GM23248 (cell line): Measurements from ENCODE around the gene RHOBTB1. TPM values are rescaled to one million over a fixed set of nuclear protein-coding genes. Genes with fewer than 3 reads are reported as not detected.

ENCODE experiments used
- DNase-seq: peaks from one replicate; pipeline ENCODE4 v3.0.0-alpha.2; 2015
- H2AFZ ChIP-seq: fragments of 200-600 bp; sonication (generic); 2 replicates; pipeline ENCODE4 v1.6.1; 2016; ENCODE audit warnings: antibody characterized with exemption
- H3F3A ChIP-seq: fragments of 200-600 bp; sonication (generic); 2 replicates; pipeline ENCODE4 v1.6.1; 2016; ENCODE audit warnings: mild to moderate bottlenecking, antibody characterized with exemption, mixed run types; ENCODE audit not compliant: insufficient read depth
- H3K27ac ChIP-seq: fragments of 200-600 bp; sonication (generic); 2 replicates; pipeline ENCODE4 v1.5.1; 2016; ENCODE audit warnings: mild to moderate bottlenecking
- H3K27me3 ChIP-seq: fragments of 200-600 bp; sonication (generic); replicated peaks from 2 replicates; pipeline ENCODE4 v1.6.1; 2016; ENCODE audit warnings: mild to moderate bottlenecking; ENCODE audit not compliant: insufficient read depth
- H3K36me3 ChIP-seq: fragments of 200-600 bp; sonication (generic); 2 replicates; pipeline ENCODE4 v1.6.1; 2016; ENCODE audit warnings: low read depth, mild to moderate bottlenecking
- H3K4me1 ChIP-seq: fragments of 200-600 bp; sonication (generic); 2 replicates; pipeline ENCODE4 v1.6.1; 2016; ENCODE audit warnings: mild to moderate bottlenecking; ENCODE audit not compliant: insufficient read depth
- H3K4me2 ChIP-seq: fragments of 200-600 bp; sonication (generic); one replicate; pipeline ENCODE4 v1.6.1; 2016; ENCODE audit warnings: mild to moderate bottlenecking; ENCODE audit not compliant: unreplicated experiment
- H3K4me3 ChIP-seq: fragments of 200-600 bp; sonication (generic); 2 replicates; pipeline ENCODE4 v1.5.1; 2016; ENCODE audit warnings: mild to moderate bottlenecking
- H3K79me2 ChIP-seq: fragments of 200-600 bp; sonication (generic); 2 replicates; pipeline ENCODE4 v1.6.1; 2016; ENCODE audit warnings: mild to moderate bottlenecking; ENCODE audit not compliant: insufficient read depth
- H3K9ac ChIP-seq: fragments of 200-600 bp; sonication (generic); 2 replicates; pipeline ENCODE4 v1.6.1; 2016; ENCODE audit warnings: mild to moderate bottlenecking
- H3K9me2 ChIP-seq: fragments of 200-600 bp; sonication (generic); 2 replicates; pipeline ENCODE4 v1.6.1; 2016; ENCODE audit warnings: mixed run types, mild to moderate bottlenecking, moderate library complexity; ENCODE audit not compliant: insufficient read depth
- H3K9me3 ChIP-seq: fragments of 200-600 bp; sonication (generic); one replicate; pipeline ENCODE4 v1.6.1; 2017; ENCODE audit warnings: low read depth
- H4K20me1 ChIP-seq: fragments of 200-600 bp; sonication (generic); 2 replicates; pipeline ENCODE4 v1.6.0; 2016; ENCODE audit not compliant: insufficient read depth
- EZH2 ChIP-seq: fragments of 200-600 bp; sonication (generic); IDR thresholded peaks from 2 replicates; pipeline ENCODE4 v1.6.1; 2018; ENCODE audit warnings: antibody characterized with exemption, mild to moderate bottlenecking; ENCODE audit not compliant: insufficient read depth, poor library complexity, severe bottlenecking
- EZH2phosphoT487 ChIP-seq: fragments of 200-600 bp; sonication (generic); IDR thresholded peaks from 2 replicates; pipeline ENCODE4 v1.6.1; 2018; ENCODE audit warnings: antibody characterized with exemption, moderate library complexity, mild to moderate bottlenecking, low read depth; ENCODE audit not compliant: insufficient read depth
- WGBS, 2 experiments: methylation state at CpG; one replicate each; pipeline ENCODE4 v1.1.6; 2015 to 2017; ENCODE audit warnings: low lambda C conversion rate in 2 of 2, low coverage in 1 of 2; ENCODE audit errors: missing lambda C conversion rate in 2 of 2; 5-methylcytosine and 5-hydroxymethylcytosine counted together
- in situ Hi-C: fragments of 300-500 bp; cut with MboI; formaldehyde crosslinking; loops from 2 replicates; pipeline ENCODE4 v1.15.0; 2020
- polyA plus RNA-seq: library from polyadenylated mRNA; unstranded; fragments of >200 nt; fragmentation: Nextera tagmentation; extraction: Ambion mirVana; gene quantifications from 2 replicates; pipeline ENCODE4 v1.2.1, GENCODE V29; 2016
- total RNA-seq: library from RNA; depleted of rRNA; stranded (reverse); fragments of >200 nt; shearing (Covaris generic); gene quantifications from 2 replicates; pipeline ENCODE4 v1.2.3, GENCODE V29; 2014

Gene RHOBTB1
- total and polyA plus RNA-seq, 2 experiments from 2014 or later = 11.1 to 14.6 TPM

DNA sequence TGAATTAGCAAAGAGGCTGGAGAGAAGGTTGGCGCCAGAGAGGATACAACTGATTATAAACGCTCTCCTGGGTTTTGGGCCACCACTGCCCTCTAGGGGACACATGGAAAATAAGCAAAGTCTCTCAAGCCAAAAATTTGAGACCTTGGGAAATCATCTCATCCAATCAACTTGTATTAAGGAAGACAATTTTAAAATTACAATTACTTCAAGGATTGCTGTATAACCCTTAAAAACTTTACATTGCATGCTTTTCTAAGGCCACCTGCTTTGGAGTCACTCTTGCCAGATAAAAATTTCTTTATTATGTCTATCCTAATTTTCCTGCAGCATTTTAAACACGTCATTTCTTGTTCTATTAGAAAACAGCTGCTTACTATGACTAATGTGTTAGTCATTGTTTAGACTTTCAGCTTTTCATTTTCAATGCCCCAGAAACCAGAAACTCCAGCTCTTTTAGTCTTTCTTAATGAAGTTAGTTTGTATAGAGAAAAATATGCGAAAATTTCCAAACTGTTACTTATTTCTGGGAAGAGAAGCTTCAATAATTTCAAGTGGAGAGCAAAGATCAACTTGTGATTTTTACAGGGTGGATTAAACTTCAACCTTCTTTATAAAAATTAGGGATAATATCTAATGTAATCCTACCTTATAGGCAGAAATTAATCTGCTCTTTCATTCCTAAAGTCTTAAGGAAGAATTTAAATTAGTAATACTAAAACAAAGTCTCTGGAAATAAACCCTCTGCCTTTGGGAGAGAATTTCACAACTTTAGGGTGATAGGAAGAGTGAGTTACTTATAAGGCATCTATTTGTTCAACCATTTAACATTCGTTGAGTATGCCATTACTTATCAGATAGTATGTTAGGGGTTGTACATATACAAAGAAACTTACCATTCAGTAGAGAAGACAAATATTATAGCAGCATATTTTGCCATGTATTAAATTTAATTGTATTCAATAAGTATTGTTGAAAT is 20.6 kb upstream of the RHOBTB1 start:
- H3K27me3 ChIP-seq = no peaks in the 10 kb centered on the region
- peak; percentile 90 for DNase-seq
- H3K4me3 ChIP-seq = peak overlapping the region; percentile 44
- peak overlapping the region; percentile 58 for H3K9ac ChIP-seq
- H3K9me3 ChIP-seq = no peaks in the 10 kb centered on the region
- no peaks in the 10 kb centered on the region for H3K9me2 ChIP-seq
- H3K27ac ChIP-seq = peak overlapping the region; percentile 85
- in situ Hi-C loops = loop anchor here (10.0 kb wide), 1 partner anchor 150 kb away; no protein-coding TSS in a partner anchor
- H3K4me2 ChIP-seq = peak overlapping the region; percentile 66
- no peaks in the 10 kb centered on the region for H4K20me1 ChIP-seq
- no peaks in the 10 kb centered on the region for H3K79me2 ChIP-seq
- WGBS, 2 experiments = 1% methylated on average over 5 of the region's 5 CpGs
- H3F3A ChIP-seq = peaks cover 39% of the 10 kb centered on the region
- H3K36me3 ChIP-seq = no peaks in the 10 kb centered on the region
- H2AFZ ChIP-seq = peak overlapping the region; percentile 2; the same call in 1 of the 2 replicates
- TF ChIP-seq EZH2 = no peak
- no peak for TF ChIP-seq EZH2phosphoT487
- H3K4me1 ChIP-seq = peaks cover 29% of the 10 kb centered on the region

GRCh38 chr10:60963441-60964256 is 19.7 kb upstream of the RHOBTB1 start:
- no peaks in the 10 kb centered on the region for H3K9me2 ChIP-seq
- H3K27ac ChIP-seq = peak overlapping the region; percentile 85
- no peak overlapping the region for H3K9ac ChIP-seq
- H2AFZ ChIP-seq = no peak overlapping the region
- H3K4me2 ChIP-seq = peak overlapping the region; percentile 66
- H3K4me1 ChIP-seq = peaks cover 36% of the 10 kb centered on the region
- H3K27me3 ChIP-seq = no peaks in the 10 kb centered on the region
- in situ Hi-C loops = loop anchor here (10.0 kb wide), 1 partner anchor 149 kb away; no protein-coding TSS in a partner anchor
- WGBS, 2 experiments = 3 to 4% methylated on average over 4 of the region's 4 CpGs
- DNase-seq = peak; percentile 73
- peaks cover 41% of the 10 kb centered on the region for H3F3A ChIP-seq
- H3K4me3 ChIP-seq = peak overlapping the region; percentile 10; the same call in 1 of the 2 replicates
- H4K20me1 ChIP-seq = no peaks in the 10 kb centered on the region
- H3K9me3 ChIP-seq = no peaks in the 10 kb centered on the region
- TF ChIP-seq EZH2 = no peak
- no peak for TF ChIP-seq EZH2phosphoT487
- no peaks in the 10 kb centered on the region for H3K79me2 ChIP-seq
- H3K36me3 ChIP-seq = no peaks in the 10 kb centered on the region

- Histone ChIP-seq H3K27me3 (no peaks in the 10 kb centered on the region), H3K4me1 (peaks cover 36% of the 10 kb centered on the region), H4K20me1 (no peaks in the 10 kb centered on the region), H3K27ac (no peak overlapping the region; the same call in 1 of the 2 replicates), H3K4me2 (peak overlapping the region; percentile 66), H3K9me3 (no peaks in the 10 kb centered on the region), H3K9me2 (no peaks in the 10 kb centered on the region), H3K9ac (no peak overlapping the region), H3K79me2 (no peaks in the 10 kb centered on the region), H2AFZ (no peak overlapping the region), H3K4me3 (no peak overlapping the region), H3K36me3 (no peaks in the 10 kb centered on the region), H3F3A (peaks cover 41% of the 10 kb centered on the region)
- DNase-seq = peak; percentile 15
- TF ChIP-seq EZH2 = no peak
- no peak for TF ChIP-seq EZH2phosphoT487
- WGBS, 2 experiments = 60 to 61% methylated on average over 3 of the region's 3 CpGs
- in situ Hi-C loops = loop anchor here (10.0 kb wide), 1 partner anchor 148 kb away; no protein-coding TSS in a partner anchor
Measured at GRCh38 chr10:60962946-60963345, 19.0 kb upstream of the RHOBTB1 start.

- H3K27ac ChIP-seq = no peak overlapping the region
- TF ChIP-seq EZH2 = no peak
- no peak for TF ChIP-seq EZH2phosphoT487
- no peaks in the 10 kb centered on the region for H3K9me3 ChIP-seq
- in situ Hi-C loops = loop anchor here (10.0 kb wide), 1 partner anchor 146 kb away; no protein-coding TSS in a partner anchor
- no peak for DNase-seq
- H3K4me2 ChIP-seq = no peak overlapping the region
- no peaks in the 10 kb centered on the region for H3K36me3 ChIP-seq
- H2AFZ ChIP-seq = no peak overlapping the region
- no peak overlapping the region for H3K9ac ChIP-seq
- no peaks in the 10 kb centered on the region for H4K20me1 ChIP-seq
- WGBS, 2 experiments = 81 to 87% methylated on average over 1 of the region's 1 CpG
- H3K79me2 ChIP-seq = no peaks in the 10 kb centered on the region
- no peaks in the 10 kb centered on the region for H3K27me3 ChIP-seq
- H3K4me1 ChIP-seq = peaks cover 47% of the 10 kb centered on the region
- H3K4me3 ChIP-seq = no peak overlapping the region
- no peaks in the 10 kb centered on the region for H3K9me2 ChIP-seq
- H3F3A ChIP-seq = peaks cover 50% of the 10 kb centered on the region
Measured at GRCh38 chr10:60960913-60961312, 16.9 kb upstream of the RHOBTB1 start.
